Kidney (tissue), 14 donors: ENCODE measurements around the gene BEAN1. TPM values are rescaled to one million over a fixed set of nuclear protein-coding genes. Genes with fewer than 3 reads are reported as not detected.
A peak's percentile ranks its signal among the peaks of the same experiment; 100 is the strongest.

ENCODE experiments used
- DNase-seq, 5 donors: peaks; one replicate each; pipeline ENCODE4 v3.0.0-alpha.2; 2013 to 2020
- FAIRE-seq: peaks from 2 replicates; lab custom pipeline; 2012; peaks lifted over from hg19 to GRCh38; lab: Jason Lieb, UNC
- H3K27ac ChIP-seq, 2 donors: one replicate each; pipeline ENCODE4 v1.7.0; 2013; ENCODE audit warnings: low read depth in 2 of 2, low read length in 2 of 2, inconsistent platforms in 1 of 2
- H3K27me3 ChIP-seq: one replicate; pipeline ENCODE4 v1.7.1; 2013; ENCODE audit warnings: low read length, inconsistent platforms; ENCODE audit not compliant: control insufficient read depth, insufficient read depth
- H3K36me3 ChIP-seq, 3 donors: one replicate each; pipeline versions ENCODE4 v1.7.0 to v1.7.1; 2013; ENCODE audit warnings: low read length in 3 of 3, control low read depth in 1 of 3, inconsistent platforms in 1 of 3; ENCODE audit not compliant: insufficient read depth in 3 of 3, control insufficient read depth in 2 of 3
- H3K4me1 ChIP-seq, 3 donors: one replicate each; pipeline versions ENCODE4 v1.7.0 to v1.7.1; 2013; ENCODE audit warnings: low read length in 3 of 3, inconsistent platforms in 1 of 3, low read depth in 1 of 3; ENCODE audit not compliant: control insufficient read depth in 2 of 3, insufficient read depth in 2 of 3
- H3K4me3 ChIP-seq, 3 donors: one replicate each; pipeline versions ENCODE4 v1.7.0 to v1.8.1; 2013; ENCODE audit warnings: low read length in 3 of 3, control low read depth in 1 of 3, inconsistent platforms in 1 of 3
- H3K9ac ChIP-seq, 3 donors: one replicate each; pipeline versions ENCODE4 v1.7.0 to v1.7.1; 2013; ENCODE audit warnings: low read length in 3 of 3, control low read depth in 1 of 3, inconsistent platforms in 1 of 3
- H3K9me3 ChIP-seq, 3 donors: one replicate each; pipeline versions ENCODE4 v1.7.0 to v1.7.1; 2013; ENCODE audit warnings: low read length in 3 of 3, control low read depth in 1 of 3, inconsistent platforms in 1 of 3; ENCODE audit not compliant: control insufficient read depth in 2 of 3, insufficient read depth in 1 of 3
- CTCF ChIP-seq: IDR thresholded peaks from 3 replicates; pipeline ENCODE4 v1.5.1; 2012; ENCODE audit warnings: mild to moderate bottlenecking, moderate library complexity, borderline replicate concordance; ENCODE audit not compliant: insufficient read depth; ENCODE audit errors: extremely low read depth
- intact Hi-C: fragments of 100-400 bp; cut with DNase I; formaldehyde crosslinking; loops from one replicate; pipeline ENCODE4 v1.11.1; 2022
- polyA plus RNA-seq: library from polyadenylated mRNA; stranded (reverse); fragments of 350-450 nt; fragmentation: Illumina TruSeq; extraction: RNeasy Lipid Tissue Mini Kit (QIAGEN cat#74804); gene quantifications from one replicate; pipeline ENCODE4 v1.2.3, GENCODE V29; 2014; ENCODE audit warnings: low read depth, low replicate concordance; ENCODE audit not compliant: insufficient read depth
- total RNA-seq: library from RNA; stranded (reverse); fragmentation: NEBNext Ultra II Directional; extraction: Animal tissue kit (Norgen Biotek cat#: 25700); gene quantifications from one replicate; pipeline ENCODE4 v1.2.1, GENCODE V29; 2021
- donor health status: control.
- donor health status: control.
- donor health status: control.
- donor health status: control.
- donor health status: control.
- donor health status: DM: yes; HTN: yes; CAD: no.
- donor health status: Normal renal cell carcinoma (clear cell type).

Gene BEAN1
- total and polyA plus RNA-seq, 2 donors from 2014 or later, result 0.47 to 2.4 TPM

- Histone ChIP-seq H3K9me3 (no peaks in the 10 kb centered on the region), H3K27me3 (peaks cover 12% of the 10 kb centered on the region), H3K9ac (no peak overlapping the region), H3K4me1 (peaks cover 0 to 11% (median 0%) of the 10 kb centered on the region in 3 donors), H3K4me3 (no peak overlapping the region), H3K36me3 (no peaks in the 10 kb centered on the region), H3K27ac (no peak overlapping the region)
- no peak for DNase-seq
- TF ChIP-seq CTCF, result no peak
- intact Hi-C loops, result no loop called here
- no peak for FAIRE-seq
Observed at GRCh38 chr16:66423177-66423576, 3.9 kb upstream of the BEAN1 start.

GRCh38 chr16:66425651-66426050, 1.4 kb upstream of the BEAN1 start:
- H3K9ac ChIP-seq, result no peak overlapping the region
- DNase-seq (no peak), FAIRE-seq (no peak)
- TF ChIP-seq CTCF, result no peak
- no peak overlapping the region for H3K27ac ChIP-seq
- intact Hi-C loops, result no loop called here
- H3K4me3 ChIP-seq, result no peak overlapping the region
- no peaks in the 10 kb centered on the region for H3K9me3 ChIP-seq
- H3K27me3 ChIP-seq, result peaks cover 29% of the 10 kb centered on the region
- H3K36me3 ChIP-seq, result no peaks in the 10 kb centered on the region
- peaks cover 0 to 11% (median 0%) of the 10 kb centered on the region in 3 donors for H3K4me1 ChIP-seq

GRCh38 chr16:66426112-66427035, 721 bp upstream of the BEAN1 start:
- Histone ChIP-seq H3K4me3 (peak overlapping the region in 2 of 3 donors; percentile 28 to 37), H3K27ac (no peak overlapping the region), H3K9ac (no peak overlapping the region), H3K36me3 (no peaks in the 10 kb centered on the region), H3K4me1 (peaks cover 0 to 11% (median 0%) of the 10 kb centered on the region in 3 donors), H3K27me3 (peaks cover 29% of the 10 kb centered on the region), H3K9me3 (no peaks in the 10 kb centered on the region)
- no peak for TF ChIP-seq CTCF
- intact Hi-C loops, result no loop called here
- peak in 2 of 5 donors; percentile 36 to 45 for DNase-seq
- no peak for FAIRE-seq
